Omental fat pad (tissue), 4 donors: ENCODE measurements around the gene AKAP8. TPM values are rescaled to one million over a fixed set of nuclear protein-coding genes. Genes with fewer than 3 reads are reported as not detected.
"Not testable (repeated sequence)": the region's sequence is repeated elsewhere in the genome, so short reads cannot be mapped to it uniquely, and the experiment has no call there.

Source experiments
- ATAC-seq: fragments of 150-250 bp; one replicate; pipeline ENCODE4 v1.9.1; 2016; ENCODE audit warnings: mild to moderate bottlenecking, moderate library complexity; ENCODE audit not compliant: low FRiP score
- DNase-seq: peaks from one replicate; pipeline ENCODE4 v3.0.0-alpha.2; 2019; ENCODE audit warnings: low spot score
- total RNA-seq, 4 donors: library from RNA; depleted of rRNA; stranded (reverse); fragments of >200 nt; gene quantifications; one replicate each; pipeline ENCODE4 v1.1.0, GENCODE V29; 2016
- TF ChIP-seq, protein P1 (sequence below), 3 donors: fragments of 450-650 bp; IDR thresholded peaks; one replicate each; pipeline ENCODE4 v1.5.1; 2016 to 2017; ENCODE audit warnings: antibody characterized with exemption in 3 of 3, mild to moderate bottlenecking in 3 of 3, moderate library complexity in 2 of 3

Gene AKAP8
- total RNA-seq, 4 donors from 2014 or later: 17.5 to 45.6 (median 22.8) TPM

DNA sequence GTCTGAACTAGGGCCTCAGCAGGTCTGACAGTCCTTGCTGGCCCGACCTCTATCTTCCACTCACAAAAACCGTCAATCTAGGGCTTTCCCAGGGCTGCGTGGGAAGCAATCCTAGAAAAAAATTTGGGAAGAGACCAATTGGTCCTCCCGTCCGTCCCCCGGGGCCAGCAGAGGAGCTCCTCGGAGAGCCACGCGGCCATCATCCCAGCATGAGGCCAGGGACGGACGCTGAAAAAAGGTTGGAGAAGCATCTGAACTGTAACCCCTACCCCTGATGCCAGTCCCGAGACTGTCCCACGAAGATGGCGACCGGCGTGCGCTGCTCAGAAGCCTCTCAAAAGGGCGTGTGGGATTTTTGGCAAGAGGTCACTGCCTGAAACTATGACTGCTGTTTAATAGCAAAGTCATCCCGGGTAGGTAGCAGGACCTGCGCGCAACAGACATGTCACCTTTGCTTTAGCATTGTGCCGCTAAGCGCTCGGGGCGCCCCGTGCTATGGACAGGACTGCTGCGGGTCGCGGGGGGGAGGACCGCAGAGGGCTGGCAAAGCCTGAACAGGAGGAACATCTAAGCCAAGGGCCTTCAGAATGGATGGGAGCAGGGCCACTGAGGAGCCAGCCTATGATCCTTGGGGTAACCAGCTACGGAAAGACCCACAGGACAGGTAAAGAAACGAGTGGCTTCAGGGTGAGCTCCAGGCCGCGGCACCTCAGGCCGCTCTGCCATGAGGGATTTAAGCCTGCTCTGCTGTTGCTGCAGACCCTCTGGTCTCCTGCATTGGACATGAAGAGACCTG is 10.6 kb downstream of the AKAP8 start:
- ATAC-seq (no peak), DNase-seq (no peak)
- TF ChIP-seq, protein P1, sequence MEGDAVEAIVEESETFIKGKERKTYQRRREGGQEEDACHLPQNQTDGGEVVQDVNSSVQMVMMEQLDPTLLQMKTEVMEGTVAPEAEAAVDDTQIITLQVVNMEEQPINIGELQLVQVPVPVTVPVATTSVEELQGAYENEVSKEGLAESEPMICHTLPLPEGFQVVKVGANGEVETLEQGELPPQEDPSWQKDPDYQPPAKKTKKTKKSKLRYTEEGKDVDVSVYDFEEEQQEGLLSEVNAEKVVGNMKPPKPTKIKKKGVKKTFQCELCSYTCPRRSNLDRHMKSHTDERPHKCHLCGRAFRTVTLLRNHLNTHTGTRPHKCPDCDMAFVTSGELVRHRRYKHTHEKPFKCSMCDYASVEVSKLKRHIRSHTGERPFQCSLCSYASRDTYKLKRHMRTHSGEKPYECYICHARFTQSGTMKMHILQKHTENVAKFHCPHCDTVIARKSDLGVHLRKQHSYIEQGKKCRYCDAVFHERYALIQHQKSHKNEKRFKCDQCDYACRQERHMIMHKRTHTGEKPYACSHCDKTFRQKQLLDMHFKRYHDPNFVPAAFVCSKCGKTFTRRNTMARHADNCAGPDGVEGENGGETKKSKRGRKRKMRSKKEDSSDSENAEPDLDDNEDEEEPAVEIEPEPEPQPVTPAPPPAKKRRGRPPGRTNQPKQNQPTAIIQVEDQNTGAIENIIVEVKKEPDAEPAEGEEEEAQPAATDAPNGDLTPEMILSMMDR (IDR thresholded peaks at IDR 0.05): no peak

DNA sequence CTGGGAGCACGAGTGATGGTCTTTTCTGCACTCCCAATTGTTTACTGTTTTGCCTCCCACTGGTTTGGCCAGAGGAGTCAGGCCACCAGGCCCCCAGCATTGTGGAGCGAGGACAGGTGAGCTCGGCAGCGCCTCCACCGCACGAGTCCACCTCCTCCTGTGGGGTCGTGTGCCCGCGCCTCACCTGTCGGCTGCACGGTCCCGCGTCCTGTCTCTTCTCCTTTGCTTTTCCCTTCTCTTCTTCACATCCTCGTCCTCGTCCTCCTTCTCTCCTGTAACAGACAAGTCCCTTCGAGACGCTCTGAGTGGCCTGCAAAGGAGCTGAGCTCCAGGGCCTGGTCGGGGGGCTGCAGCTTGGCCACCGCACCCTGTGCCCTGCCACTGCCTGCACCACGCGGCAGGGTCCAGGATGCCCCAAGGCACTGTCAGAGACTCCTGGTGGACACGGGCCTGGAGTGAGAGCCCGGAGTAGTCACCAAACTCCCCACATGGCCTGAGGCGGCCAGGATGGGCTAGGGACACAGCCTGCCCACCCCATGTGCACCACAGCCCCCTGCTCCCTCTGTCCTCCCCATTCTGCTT is 11.4 kb downstream of the AKAP8 start:
- ATAC-seq: no peak
- TF ChIP-seq, protein P1 (IDR thresholded peaks at IDR 0.05): no peak
- DNase-seq: no peak

DNA sequence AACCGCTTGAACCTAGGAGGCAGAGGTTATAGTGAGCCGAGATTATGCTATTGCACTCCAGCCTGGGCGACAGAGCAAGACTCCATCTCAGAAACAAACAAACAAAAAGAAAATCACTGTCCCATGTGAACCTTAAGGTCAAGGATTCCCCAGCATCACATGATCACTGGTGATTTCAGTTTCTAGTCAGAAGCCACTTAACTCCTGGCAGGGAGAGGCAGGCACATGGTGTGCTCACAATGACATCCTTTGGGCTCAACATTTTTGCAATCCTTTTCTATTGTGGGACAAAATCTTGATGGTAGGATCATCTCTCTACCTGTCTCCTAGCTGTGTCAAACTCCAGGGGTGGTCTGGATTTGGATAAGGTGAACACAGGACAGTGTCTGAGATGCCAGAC is 12.1 kb downstream of the AKAP8 start:
- TF ChIP-seq, protein P1 (IDR thresholded peaks at IDR 0.05): no peak
- DNase-seq: no peak
- ATAC-seq: no peak

DNA sequence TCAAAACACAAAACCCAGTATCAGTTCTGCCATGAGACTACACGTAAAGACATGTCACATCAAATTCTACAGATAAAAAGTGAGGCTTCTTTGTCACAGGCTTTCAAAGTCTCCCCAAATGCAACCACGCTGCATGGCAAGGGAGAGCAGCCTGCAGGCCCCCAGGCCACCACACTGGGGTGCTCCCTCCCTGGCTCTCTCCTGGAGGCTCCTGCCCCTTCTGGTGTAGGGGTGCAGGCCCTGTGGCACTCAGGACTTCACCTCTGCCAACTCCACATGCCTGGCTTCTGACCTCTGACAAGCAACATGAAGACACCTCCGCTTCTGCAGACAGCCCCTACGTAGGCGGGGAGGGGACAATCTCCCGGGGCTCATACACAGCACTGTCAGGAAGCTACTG is 14.3 kb downstream of the AKAP8 start:
- TF ChIP-seq, protein P1 (IDR thresholded peaks at IDR 0.05): no peak
- DNase-seq: no peak
- no peak for ATAC-seq

DNA sequence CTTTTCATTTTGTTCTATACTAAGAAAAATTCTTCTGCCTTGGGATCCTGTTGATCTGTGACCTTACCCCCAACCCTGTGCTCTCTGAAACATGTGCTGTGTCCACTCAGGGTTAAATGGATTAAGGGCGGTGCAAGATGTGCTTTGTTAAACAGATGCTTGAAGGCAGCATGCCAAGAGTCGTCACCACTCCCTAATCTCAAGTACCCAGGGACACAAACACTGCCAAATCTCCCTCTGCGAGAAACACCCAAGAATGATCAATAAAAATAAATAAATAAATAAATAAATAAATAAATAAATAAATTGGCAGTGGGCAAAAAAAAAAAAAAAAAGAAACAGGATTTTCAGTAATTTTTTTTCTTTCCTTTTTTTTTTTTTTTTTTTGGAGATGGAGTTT is 15.8 kb downstream of the AKAP8 start:
- DNase-seq, ATAC-seq: not testable (repeated sequence)

DNA sequence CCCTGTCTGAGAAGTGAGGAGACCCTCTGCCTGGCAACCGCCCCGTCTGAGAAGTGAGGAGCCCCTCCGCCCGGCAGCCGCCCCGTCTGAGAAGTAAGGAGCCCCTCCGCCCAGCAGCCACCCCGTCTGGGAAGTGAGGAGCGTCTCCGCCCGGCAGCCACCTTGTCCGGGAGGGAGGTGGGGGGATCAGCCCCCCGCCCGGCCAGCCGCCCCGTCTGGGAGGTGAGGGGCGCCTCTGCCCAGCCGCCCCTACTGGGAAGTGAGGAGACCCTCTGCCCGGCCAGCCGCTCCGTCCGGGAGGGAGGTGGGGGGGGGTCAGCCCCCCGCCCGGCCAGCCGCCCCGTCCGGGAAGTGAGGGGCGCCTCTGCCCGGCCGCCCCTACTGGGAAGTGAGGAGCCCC is 16.5 kb downstream of the AKAP8 start:
- ATAC-seq: not testable (repeated sequence)

DNA sequence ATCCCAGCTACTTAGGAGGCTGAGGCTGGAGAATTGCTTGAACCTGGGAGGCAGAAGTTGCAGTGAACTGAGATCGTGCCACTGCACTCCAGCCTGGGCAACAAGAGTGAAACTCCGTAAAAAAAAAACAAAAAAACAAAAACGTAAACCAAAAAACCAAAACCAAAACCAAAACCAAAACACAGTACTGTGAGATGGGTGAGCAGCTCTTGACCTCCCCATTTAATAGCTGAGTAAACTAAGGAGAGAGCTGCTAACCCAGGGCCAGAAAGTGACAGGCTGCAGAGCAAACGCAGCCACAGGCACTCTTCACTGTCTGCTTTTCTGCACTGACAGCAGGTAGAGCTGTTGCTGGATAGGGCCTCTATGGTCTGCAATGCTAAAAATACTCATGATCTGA is 19.6 kb downstream of the AKAP8 start:
- not testable (repeated sequence) for ATAC-seq, DNase-seq

More for the DNA sequence above, 16.5 kb downstream of the AKAP8 start:
- not testable (repeated sequence) for DNase-seq

DNA sequence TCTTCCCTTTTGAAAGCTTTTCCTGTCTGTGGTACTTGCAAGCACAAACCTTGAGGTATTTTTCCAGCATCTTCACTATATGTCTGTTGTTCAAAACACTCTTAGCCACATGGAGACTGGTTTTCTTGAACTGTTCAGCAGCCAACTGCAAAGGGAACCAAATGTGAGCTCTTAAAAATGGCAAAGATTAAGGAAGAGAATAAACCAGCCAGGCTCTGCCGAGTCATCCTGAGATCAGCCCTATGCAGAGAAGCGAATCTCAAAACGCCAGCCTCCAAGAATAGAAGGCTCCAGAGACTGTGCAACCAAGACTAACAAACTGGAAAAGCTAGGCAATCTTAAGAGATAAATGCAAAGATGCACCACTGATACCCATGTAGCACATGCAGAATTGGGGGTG is 20.7 kb downstream of the AKAP8 start:
- no peak for ATAC-seq
- TF ChIP-seq, protein P1 (IDR thresholded peaks at IDR 0.05): no peak
- no peak for DNase-seq
